GM21367 (cell line): ENCODE results near the gene WWOX.
"Not testable (repeated sequence)": the region's sequence is repeated elsewhere in the genome, so short reads cannot be mapped to it uniquely, and the experiment has no call there.

Experiments
- ATAC-seq: cut with Tn5 transposase; IDR thresholded peaks from one replicate; pipeline ENCODE4 v1.9.1; 2021; ENCODE audit not compliant: unreplicated experiment

Gene WWOX

DNA sequence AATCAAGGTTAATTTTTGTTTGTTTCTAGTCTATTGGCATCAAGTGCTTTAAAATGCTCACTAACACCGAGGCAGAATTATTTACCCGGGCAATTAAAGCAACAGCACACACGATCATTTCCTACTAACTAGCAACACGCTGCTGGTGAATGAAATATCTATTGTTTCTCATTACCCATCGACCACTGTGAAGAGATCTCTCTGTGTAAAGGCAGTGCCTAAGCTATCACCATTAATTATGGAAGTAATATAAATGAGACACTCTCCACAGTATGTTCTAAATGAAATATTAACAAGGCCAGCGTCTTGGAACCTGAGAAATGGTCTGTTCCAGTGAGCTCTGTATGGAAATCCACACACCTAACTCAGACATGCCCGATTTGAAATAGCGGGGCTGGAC, 1103.5 kb downstream of the WWOX start:
- ATAC-seq: no peak

DNA sequence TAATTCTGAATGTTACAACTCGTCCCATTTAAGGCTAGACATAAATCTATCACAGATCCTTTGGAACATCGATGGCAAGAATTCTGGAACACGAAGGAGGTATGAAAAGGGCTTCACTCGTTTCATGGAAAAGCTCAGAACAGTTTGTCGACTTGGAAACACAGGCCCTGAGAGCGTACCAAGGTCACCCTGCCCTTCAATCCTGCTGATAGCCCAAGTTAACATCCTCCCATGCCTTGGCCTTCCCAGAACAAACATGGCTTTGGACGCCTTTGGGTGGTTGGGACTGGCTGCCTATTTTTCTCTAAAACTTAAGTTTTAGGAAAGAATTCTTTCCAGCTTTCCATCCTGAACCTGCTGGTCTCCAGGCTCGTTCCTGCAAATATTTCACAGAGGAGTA, 1105.0 kb downstream of the WWOX start:
- ATAC-seq: no peak

DNA sequence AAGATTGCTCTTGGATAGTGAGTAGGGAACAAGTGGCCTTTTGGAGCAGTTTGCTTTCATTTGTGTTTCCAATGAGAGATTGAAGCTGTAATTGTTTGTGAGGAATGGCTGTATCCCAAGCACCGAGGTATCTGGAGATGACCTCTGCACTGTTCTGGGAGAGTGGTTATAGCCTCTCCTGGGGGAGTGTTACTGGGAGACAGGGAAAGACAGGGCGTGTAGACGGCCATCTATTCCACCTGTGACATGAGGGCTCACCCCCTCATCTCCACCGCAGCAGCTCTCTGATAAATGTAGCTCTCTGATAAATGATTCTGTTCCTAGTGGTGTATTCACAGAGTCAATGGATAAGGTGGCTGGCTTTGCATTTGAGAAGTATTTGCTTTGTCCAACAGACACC, 1107.4 kb downstream of the WWOX start:
- ATAC-seq: no peak

DNA sequence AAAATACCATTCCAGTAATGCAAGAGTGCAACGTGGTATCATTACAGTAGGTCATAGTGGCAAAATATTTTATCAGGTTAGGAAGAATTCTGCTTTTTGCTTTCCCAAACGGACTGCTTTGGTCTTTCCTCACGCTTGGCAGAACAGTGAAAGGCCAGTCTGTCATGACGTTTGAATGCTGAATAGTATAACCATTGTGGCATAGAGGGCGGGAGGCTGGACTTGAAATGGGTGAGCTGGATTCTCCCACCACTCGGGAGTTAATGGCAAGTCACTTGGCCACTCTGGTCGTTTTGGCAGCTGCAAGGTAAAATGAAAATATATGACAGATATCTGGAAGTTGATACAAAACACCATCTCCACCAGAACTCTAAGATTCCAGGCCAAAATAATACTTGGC, 1109.9 kb downstream of the WWOX start:
- no peak for ATAC-seq

- no peak for ATAC-seq
These were observed 1111.2 kb downstream of the WWOX start for GRCh38 chr16:79210607-79211006.

DNA sequence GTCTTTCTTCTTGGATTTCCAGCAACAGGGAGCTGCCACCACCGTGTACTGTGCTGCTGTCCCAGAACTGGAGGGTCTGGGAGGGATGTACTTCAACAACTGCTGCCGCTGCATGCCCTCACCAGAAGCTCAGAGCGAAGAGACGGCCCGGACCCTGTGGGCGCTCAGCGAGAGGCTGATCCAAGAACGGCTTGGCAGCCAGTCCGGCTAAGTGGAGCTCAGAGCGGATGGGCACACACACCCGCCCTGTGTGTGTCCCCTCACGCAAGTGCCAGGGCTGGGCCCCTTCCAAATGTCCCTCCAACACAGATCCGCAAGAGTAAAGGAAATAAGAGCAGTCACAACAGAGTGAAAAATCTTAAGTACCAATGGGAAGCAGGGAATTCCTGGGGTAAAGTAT, 1112.1 kb downstream of the WWOX start:
- ATAC-seq: no peak

DNA sequence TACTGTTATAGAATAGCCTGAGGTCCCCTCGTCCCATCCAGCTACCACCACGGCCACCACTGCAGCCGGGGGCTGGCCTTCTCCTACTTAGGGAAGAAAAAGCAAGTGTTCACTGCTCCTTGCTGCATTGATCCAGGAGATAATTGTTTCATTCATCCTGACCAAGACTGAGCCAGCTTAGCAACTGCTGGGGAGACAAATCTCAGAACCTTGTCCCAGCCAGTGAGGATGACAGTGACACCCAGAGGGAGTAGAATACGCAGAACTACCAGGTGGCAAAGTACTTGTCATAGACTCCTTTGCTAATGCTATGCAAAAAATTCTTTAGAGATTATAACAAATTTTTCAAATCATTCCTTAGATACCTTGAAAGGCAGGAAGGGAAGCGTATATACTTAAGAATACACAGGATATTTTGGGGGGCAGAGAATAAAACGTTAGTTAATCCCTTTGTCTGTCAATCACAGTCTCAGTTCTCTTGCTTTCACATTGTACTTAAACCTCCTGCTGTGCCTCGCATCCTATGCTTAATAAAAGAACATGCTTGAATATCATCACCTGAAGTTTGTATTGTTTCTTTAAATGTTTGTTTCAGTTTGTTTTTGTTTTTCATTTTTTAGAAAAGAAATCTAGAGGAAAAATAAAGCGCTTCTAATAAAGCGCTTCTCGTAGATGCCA, 1112.8 kb downstream of the WWOX start:
- ATAC-seq: no peak

- ATAC-seq: no peak
These were observed 1113.8 kb downstream of the WWOX start for GRCh38 chr16:79213214-79213613.

DNA sequence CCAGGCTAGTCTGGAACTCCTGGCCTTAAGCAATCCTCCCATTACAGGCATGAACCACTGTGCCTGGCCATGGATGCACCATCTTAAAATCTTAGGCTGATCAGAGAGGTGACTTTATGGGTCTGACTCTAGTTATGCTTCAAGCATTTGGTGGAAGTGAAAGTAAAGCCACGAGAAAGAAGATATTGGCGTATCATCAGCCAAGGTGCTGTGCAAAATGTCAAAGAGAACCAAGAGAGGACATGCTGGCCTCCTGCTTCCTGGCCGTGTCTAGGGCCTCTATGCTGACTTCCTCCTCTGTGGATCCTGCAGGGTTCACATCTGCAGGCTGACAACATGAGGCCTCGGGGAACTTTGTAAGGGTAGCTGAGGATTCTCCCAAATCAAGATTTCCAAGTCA, 1115.8 kb downstream of the WWOX start:
- no peak for ATAC-seq

DNA sequence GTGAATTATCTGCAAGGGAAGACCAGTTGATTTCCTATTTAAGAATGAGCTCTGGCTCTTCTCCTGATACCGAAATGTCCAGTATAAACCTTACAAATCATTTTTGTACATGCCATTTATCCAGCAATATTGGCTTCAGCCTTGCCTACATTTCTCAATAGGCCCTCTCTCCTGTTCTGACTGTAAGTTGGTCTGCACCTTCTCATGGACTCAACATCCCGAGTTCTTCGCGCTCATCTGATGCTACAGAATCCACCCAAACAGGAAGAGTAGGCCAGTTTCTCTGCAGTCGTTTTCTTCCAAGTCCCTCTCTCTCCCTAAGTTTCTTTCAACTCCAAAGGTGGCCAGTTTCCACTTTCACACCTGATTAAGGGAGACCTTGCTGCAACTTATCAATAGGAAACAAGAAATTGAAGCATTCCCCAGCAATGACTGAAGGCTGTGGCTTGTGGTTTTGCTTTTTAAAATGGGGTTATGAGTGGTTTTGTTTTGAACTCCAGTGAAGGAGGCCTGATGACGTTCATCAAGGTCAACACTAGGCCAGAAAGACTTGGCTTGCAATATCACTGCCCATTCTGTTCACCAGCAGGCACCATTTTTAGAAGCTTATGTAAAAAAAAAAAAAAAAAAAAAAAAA, 1118.0 kb downstream of the WWOX start:
- ATAC-seq: no peak

DNA sequence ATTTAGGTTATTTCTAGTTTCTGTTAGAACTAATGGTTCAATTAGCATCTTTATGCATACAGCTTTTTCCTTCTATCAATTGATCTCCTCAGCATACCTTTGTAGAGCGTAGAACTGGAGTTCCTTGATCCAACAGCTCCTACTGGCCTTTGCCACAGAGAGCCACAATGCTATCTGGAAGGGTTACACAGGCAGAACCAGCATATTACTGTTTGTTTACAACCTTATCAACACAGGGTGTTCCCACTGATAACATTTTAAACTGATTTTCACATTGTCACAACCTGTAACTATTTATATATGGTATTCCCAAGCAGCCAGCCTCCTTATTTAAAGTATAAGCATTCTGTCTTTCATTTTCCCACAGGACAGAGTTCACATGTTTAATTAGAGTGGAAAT, 1118.9 kb downstream of the WWOX start:
- ATAC-seq: no peak

- ATAC-seq: not testable (repeated sequence)
These were observed 1126.5 kb downstream of the WWOX start for GRCh38 chr16:79225994-79226393.

DNA sequence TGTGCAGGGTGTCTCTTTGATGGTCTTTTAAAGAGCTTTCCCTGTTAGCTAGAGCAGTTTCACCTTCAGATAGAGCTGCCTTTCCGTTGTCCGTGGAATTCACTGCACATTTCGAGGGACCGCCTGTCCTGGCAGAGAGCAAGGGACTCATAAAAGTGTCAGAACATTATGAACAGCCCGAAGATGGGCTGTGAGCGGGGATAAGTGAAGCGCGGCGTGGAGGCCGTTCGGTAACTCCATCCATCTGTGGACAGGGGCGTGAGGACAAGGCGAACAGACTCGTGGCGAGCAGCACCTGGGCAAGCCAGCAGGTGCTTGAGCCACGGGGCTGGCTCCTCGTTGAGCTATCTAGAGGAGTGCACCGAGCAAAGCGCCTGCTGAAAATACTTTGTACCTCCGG, 1129.9 kb downstream of the WWOX start:
- ATAC-seq: no peak

- ATAC-seq: not testable (repeated sequence)
These were observed 1146.2 kb downstream of the WWOX start for GRCh38 chr16:79245700-79246099.

DNA sequence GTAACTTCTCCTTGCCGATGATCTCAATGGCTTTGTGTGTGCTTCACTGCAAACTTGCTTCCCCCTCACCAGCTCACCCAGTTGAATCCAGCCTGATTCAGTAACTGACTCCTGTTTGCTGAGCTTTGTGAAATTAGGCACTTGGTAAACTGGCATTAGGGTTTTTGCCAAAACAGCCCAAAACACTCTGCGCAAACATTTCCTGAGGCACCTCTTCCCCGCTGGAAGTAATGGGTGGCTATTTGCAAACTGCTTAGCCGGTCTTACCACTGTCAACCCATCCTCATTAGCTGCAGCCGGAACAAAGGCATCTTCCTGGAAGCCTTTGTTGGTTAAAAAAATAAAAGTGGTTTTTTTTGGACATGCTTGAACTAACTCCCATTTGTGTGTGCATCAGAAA, 1147.9 kb downstream of the WWOX start:
- ATAC-seq: no peak

DNA sequence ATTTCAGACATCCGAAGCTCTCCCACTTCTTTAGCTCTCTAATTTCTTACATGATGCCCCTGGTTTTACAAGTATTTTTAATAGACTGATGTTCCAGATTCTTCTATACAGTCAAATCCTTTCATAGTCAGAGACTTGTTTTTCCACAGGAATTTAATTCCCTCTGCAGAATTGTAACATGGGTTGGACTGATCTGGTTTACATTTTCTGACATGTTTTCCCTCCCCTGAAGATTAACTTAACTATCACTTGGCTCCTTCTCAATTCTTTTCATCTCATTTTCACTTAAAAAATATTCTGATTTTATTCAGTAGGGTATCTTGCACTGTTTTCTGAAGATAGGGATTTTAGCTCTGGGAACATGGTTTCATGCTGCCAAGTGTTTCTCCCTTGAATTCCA, 1148.9 kb downstream of the WWOX start:
- no peak for ATAC-seq

- no peak for ATAC-seq
These were observed 1151.1 kb downstream of the WWOX start for GRCh38 chr16:79250502-79251098.

GRCh38 chr16:79253100-79253631, 1153.7 kb downstream of the WWOX start:
- no peak for ATAC-seq

DNA sequence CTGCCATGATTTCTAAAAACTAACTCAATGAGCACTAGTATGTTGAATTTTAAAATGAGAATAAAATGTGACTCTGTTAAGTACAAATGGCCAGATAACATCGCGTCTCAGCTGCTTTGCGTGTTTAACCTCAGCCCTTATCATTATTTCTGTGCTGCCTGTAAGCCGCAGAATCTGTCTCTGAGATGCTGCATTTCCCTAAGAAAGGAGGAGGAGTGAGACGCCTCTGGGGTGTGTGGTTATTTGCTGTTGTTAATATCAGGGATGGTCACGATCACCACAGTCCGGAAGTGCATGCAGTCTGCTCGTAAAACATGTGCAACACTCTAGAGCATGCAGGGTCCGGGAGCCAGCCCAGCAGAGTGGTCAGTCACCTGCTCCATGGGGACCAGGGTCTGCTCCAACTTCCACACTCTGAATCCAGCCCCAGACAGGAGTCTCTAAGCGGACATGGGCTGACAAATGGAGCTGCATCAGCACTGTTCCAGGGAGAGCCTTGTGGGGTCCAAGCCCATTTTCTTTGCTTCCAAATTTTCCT, 1158.6 kb downstream of the WWOX start:
- no peak for ATAC-seq

GRCh38 chr16:79260890-79261289, 1161.4 kb downstream of the WWOX start:
- not testable (repeated sequence) for ATAC-seq

GRCh38 chr16:79261481-79261940, 1162.1 kb downstream of the WWOX start:
- ATAC-seq: no peak
